Heart left ventricle (tissue), 16 donors: ENCODE measurements around the gene ETV5. TPM values are rescaled to one million over a fixed set of nuclear protein-coding genes. Genes with fewer than 3 reads are reported as not detected.

Experiments used
- ATAC-seq, 4 donors: fragments of 200-7000 bp; cut with Tn5 transposase; one replicate each; pipeline ENCODE4 v1.9.1; 2020 to 2022; ENCODE audit warnings: moderate library complexity in 4 of 4, mild to moderate bottlenecking in 3 of 4, moderate number of reproducible peaks in 1 of 4
- DNase-seq, 5 donors: peaks; one replicate each; pipeline ENCODE4 v3.0.0-alpha.2; 2020
- H3K27ac ChIP-seq, 12 donors: fragments of 200-600 bp; sonication (generic) in 4 of 12; one replicate each; pipeline versions ENCODE4 v1.5.0 to v1.8.0; 2016 to 2022; ENCODE audit warnings: mild to moderate bottlenecking in 2 of 12
- H3K27me3 ChIP-seq, 9 donors: fragments of 200-600 bp; sonication (generic) in 2 of 9; one replicate each; pipeline versions ENCODE4 v1.5.1 to v1.8.0; 2016 to 2022; ENCODE audit warnings: mild to moderate bottlenecking in 3 of 9
- H3K36me3 ChIP-seq, 9 donors: fragments of 200-600 bp; sonication (generic) in 2 of 9; one replicate each; pipeline versions ENCODE4 v1.5.0 to v1.8.0; 2018 to 2022; ENCODE audit warnings: mild to moderate bottlenecking in 2 of 9
- H3K4me1 ChIP-seq, 12 donors: fragments of 200-600 bp; sonication (generic) in 4 of 12; one replicate each; pipeline versions ENCODE4 v1.5.0 to v1.8.0; 2016 to 2022; ENCODE audit warnings: mild to moderate bottlenecking in 3 of 12
- H3K4me3 ChIP-seq, 12 donors: fragments of 200-600 bp; sonication (generic) in 4 of 12; one replicate each; pipeline versions ENCODE4 v1.5.0 to v1.8.0; 2017 to 2022; ENCODE audit warnings: mild to moderate bottlenecking in 9 of 12, moderate library complexity in 4 of 12
- H3K9me3 ChIP-seq, 12 donors: fragments of 200-600 bp; sonication (generic) in 4 of 12; one replicate each; pipeline versions ENCODE4 v1.5.0 to v1.8.0; 2016 to 2022; ENCODE audit warnings: mild to moderate bottlenecking in 1 of 12
- CTCF ChIP-seq, 12 donors: fragments of 200-600 bp; sonication (generic) in 4 of 12; IDR thresholded peaks; one replicate each; pipeline versions ENCODE4 v1.5.0 to v1.8.0; 2018 to 2022; ENCODE audit warnings: antibody characterized with exemption in 12 of 12, mild to moderate bottlenecking in 5 of 12
- POLR2A ChIP-seq, 2 donors: fragments of 450-650 bp; IDR thresholded peaks; one replicate each; pipeline ENCODE4 v1.6.1; 2017; ENCODE audit warnings: antibody characterized with exemption in 2 of 2, mild to moderate bottlenecking in 2 of 2, moderate library complexity in 2 of 2
- WGBS, 4 donors: extraction: QIAGEN DNeasy Blood & Tissue Kit in 2 of 4; methylation state at CpG; one replicate each; pipeline versions ENCODE4 v1.1.5 to v1.1.7; 2013 to 2018; 5-methylcytosine and 5-hydroxymethylcytosine counted together
- intact Hi-C, 10 donors: fragments of 100-400 bp; cut with DNase I; formaldehyde crosslinking; loops; one replicate each; pipeline versions ENCODE4 v1.11.1 to v1.14.2; 2022
- polyA plus RNA-seq, 2 donors: library from polyadenylated mRNA; stranded (reverse); fragments of 200-250 nt; gene quantifications; one replicate each; pipeline ENCODE4 v1.2.3, GENCODE V29; 2013
- total RNA-seq, 9 donors: library from RNA; depleted of rRNA in 2 of 9; stranded (reverse); fragments of >200 nt in 2 of 9; fragmentation: NEBNext Ultra II Directional in 3 of 9; extraction: Animal tissue kit (Norgen Biotek cat#: 25700) in 3 of 9; gene quantifications; one replicate each; pipeline versions ENCODE4 v1.1.0 to v1.2.4, GENCODE V29; 2016 to 2023
- donor health status: ischemic (EF 13 %, LVEDD 7.1; RV severe dilation, severe dysfunction).
- donor health status: healthy with polysubstance abuse.
- donor health status: DM: no; HTN: yes; CAD: no.
- donor health status: DM: no; HTN: no; CAD: no.
- donor health status: ischemic (EF 25% LVEDD 6.9; RV normal size, moderate dysfunction).
- donor health status: ischemic (EF 25% LVEDD 5.7; RV mildly dilated, moderate dysfunction).
- donor health status: healthy.
- donor health status: DM: yes; HTN: yes; CAD: no.
- donor health status: ischemic (EF 35%, LVEDD 5.7; RV mildly dilated, moderate dysfunction).
- donor health status: nonischemic (EF 11% LVEDD 7.7; RV severe dilation, severe dysfunction).
- donor health status: DM: yes; HTN: yes; CAD: no.
- donor health status: PGD.
- donor health status: ischemic (EF 29% LVEDD 5.4; RV normal size, mild dysfunction).
- donor health status: nonischemic (EF 23%, LVEDD 6.1; RV moderate dilation, normal function).

Gene ETV5
- total and polyA plus RNA-seq, 11 donors: 0.65 to 29.9 (median 6.9) TPM

- intact Hi-C loops: no loop called here
- peaks cover 0 to 26% (median 7%) of the 10 kb centered on the region in 9 donors for H3K36me3 ChIP-seq
- peaks cover 0 to 1% (median 0%) of the 10 kb centered on the region in 12 donors for H3K4me1 ChIP-seq
- peaks cover 0 to 10% (median 0%) of the 10 kb centered on the region in 12 donors for H3K9me3 ChIP-seq
- no peak for DNase-seq
- no peak for ATAC-seq
- no peaks in the 10 kb centered on the region for H3K27me3 ChIP-seq
- TF ChIP-seq CTCF (IDR thresholded peaks at IDR 0.05) (no peak), POLR2A (IDR thresholded peaks at IDR 0.05) (no peak)
- H3K4me3 ChIP-seq: no peak overlapping the region
- no peak overlapping the region for H3K27ac ChIP-seq
- WGBS, 4 donors: 91 to 93% (median 92%) methylated on average over 4 of the region's 4 CpGs
These were observed 32.8 kb downstream of the ETV5 start for GRCh38 chr3:186075931-186076567.

- DNase-seq (no peak), ATAC-seq (no peak)
- peaks cover 0 to 20% (median 7%) of the 10 kb centered on the region in 9 donors for H3K36me3 ChIP-seq
- intact Hi-C loops: no loop called here
- H3K27me3 ChIP-seq: no peaks in the 10 kb centered on the region
- WGBS, 4 donors: 62 to 77% (median 66%) methylated on average over 2 of the region's 2 CpGs
- H3K4me3 ChIP-seq: no peak overlapping the region
- H3K27ac ChIP-seq: no peak overlapping the region
- TF ChIP-seq POLR2A (IDR thresholded peaks at IDR 0.05) (no peak), CTCF (IDR thresholded peaks at IDR 0.05) (no peak)
- H3K4me1 ChIP-seq: peaks cover 0 to 7% (median 0%) of the 10 kb centered on the region in 12 donors
- H3K9me3 ChIP-seq: peaks cover 0 to 10% (median 0%) of the 10 kb centered on the region in 12 donors
These were observed 33.4 kb downstream of the ETV5 start for GRCh38 chr3:186075489-186075888.

GRCh38 chr3:186073641-186074040 is 35.2 kb downstream of the ETV5 start:
- peaks cover 0 to 10% (median 0%) of the 10 kb centered on the region in 12 donors for H3K9me3 ChIP-seq
- no peaks in the 10 kb centered on the region for H3K27me3 ChIP-seq
- peaks cover 0 to 7% (median 0%) of the 10 kb centered on the region in 12 donors for H3K4me1 ChIP-seq
- intact Hi-C loops: no loop called here
- TF ChIP-seq CTCF (IDR thresholded peaks at IDR 0.05): no peak
- TF ChIP-seq POLR2A (IDR thresholded peaks at IDR 0.05): no peak
- ATAC-seq (no peak), DNase-seq (no peak)
- no peak overlapping the region for H3K4me3 ChIP-seq
- H3K27ac ChIP-seq: no peak overlapping the region
- H3K36me3 ChIP-seq: peaks cover 0 to 13% (median 0%) of the 10 kb centered on the region in 9 donors

- TF ChIP-seq POLR2A (IDR thresholded peaks at IDR 0.05) (no peak), CTCF (IDR thresholded peaks at IDR 0.05) (no peak)
These were observed 37.9 kb downstream of the ETV5 start for GRCh38 chr3:186070996-186071395.

More at GRCh38 chr3:186070996-186071395, 37.9 kb downstream of the ETV5 start:
- no peak overlapping the region for H3K27ac ChIP-seq
- intact Hi-C loops: no loop called here
- peaks cover 0 to 8% (median 0%) of the 10 kb centered on the region in 12 donors for H3K4me1 ChIP-seq
- peaks cover 0 to 6% (median 0%) of the 10 kb centered on the region in 9 donors for H3K36me3 ChIP-seq
- no peaks in the 10 kb centered on the region for H3K27me3 ChIP-seq
- WGBS, 4 donors: 43 to 56% (median 49%) methylated on average over 9 of the region's 9 CpGs
- H3K4me3 ChIP-seq: no peak overlapping the region
- peaks cover 0 to 10% (median 0%) of the 10 kb centered on the region in 12 donors for H3K9me3 ChIP-seq
- ATAC-seq (no peak), DNase-seq (no peak)
